Spleen (tissue), 7 donors: ENCODE results near the gene RYR2.

Experiments used
- POLR2A ChIP-seq, 3 donors: fragments of 450-650 bp; IDR thresholded peaks; one replicate each; pipeline ENCODE4 v1.5.1; 2017; ENCODE audit warnings: antibody characterized with exemption in 3 of 3, mild to moderate bottlenecking in 1 of 3
- POLR2AphosphoS5 ChIP-seq, 3 donors: sonication (generic); formaldehyde crosslinking; IDR thresholded peaks; one replicate each; pipeline ENCODE4 v1.5.1; 2017; ENCODE audit warnings: antibody characterized with exemption in 3 of 3
- TF ChIP-seq, protein P1 (sequence below), 11 experiments: fragments of 200-600 bp in 7 of 11; fragments of 450-650 bp in 4 of 11; sonication (generic) in 4 of 11; IDR thresholded peaks in 8 of 11; conservative IDR thresholded peaks in 3 of 11; 1 replicate in 7 of 11; 2 replicates in 4 of 11; pipeline versions ENCODE4 v1.4.0 to v1.8.0; 2016 to 2021; ENCODE audit warnings: antibody characterized with exemption in 11 of 11, inconsistent platforms in 4 of 11, mild to moderate bottlenecking in 1 of 11
- donor health status: DM: no; HTN: no; CAD: no; lungs with moderate emphysema.
- donor health status: DM: no; HTN: no; CAD: no.
- donor health status: DM: no; HTN: no; CAD: no.

DNA sequence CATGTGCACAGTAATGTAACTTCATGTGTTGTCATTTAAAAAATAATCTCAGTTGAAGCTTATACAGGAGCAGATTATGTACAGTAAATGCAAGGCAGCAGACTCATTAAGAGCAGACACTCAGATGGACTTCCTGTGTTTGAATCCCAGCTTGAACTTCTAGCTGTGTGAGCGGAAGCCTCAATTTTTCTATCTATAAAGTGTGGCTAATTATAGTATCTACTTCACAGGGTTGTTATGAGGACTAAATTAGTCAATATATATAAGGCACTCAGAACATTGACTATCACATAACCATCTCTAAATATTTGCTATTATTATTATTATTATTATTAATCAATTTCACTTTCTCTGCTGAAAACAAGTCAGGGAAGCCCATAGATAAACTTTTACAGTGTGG is 707.1 kb downstream of the RYR2 start:
- TF ChIP-seq POLR2A (IDR thresholded peaks at IDR 0.05) (no peak), POLR2AphosphoS5 (IDR thresholded peaks at IDR 0.05) (no peak)
- TF ChIP-seq, protein P1, sequence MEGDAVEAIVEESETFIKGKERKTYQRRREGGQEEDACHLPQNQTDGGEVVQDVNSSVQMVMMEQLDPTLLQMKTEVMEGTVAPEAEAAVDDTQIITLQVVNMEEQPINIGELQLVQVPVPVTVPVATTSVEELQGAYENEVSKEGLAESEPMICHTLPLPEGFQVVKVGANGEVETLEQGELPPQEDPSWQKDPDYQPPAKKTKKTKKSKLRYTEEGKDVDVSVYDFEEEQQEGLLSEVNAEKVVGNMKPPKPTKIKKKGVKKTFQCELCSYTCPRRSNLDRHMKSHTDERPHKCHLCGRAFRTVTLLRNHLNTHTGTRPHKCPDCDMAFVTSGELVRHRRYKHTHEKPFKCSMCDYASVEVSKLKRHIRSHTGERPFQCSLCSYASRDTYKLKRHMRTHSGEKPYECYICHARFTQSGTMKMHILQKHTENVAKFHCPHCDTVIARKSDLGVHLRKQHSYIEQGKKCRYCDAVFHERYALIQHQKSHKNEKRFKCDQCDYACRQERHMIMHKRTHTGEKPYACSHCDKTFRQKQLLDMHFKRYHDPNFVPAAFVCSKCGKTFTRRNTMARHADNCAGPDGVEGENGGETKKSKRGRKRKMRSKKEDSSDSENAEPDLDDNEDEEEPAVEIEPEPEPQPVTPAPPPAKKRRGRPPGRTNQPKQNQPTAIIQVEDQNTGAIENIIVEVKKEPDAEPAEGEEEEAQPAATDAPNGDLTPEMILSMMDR (IDR thresholded peaks at IDR 0.05 in 8 of 11, conservative IDR thresholded peaks at IDR 0.05 in 3 of 11) = no peak
